PC-3 (cell line): ENCODE measurements around the gene GSX1.

Experiments
- CTCF ChIP-seq: fragments of 300-600 bp; sonication (generic); conservative IDR thresholded peaks from 2 replicates; pipeline ENCODE4 v1.5.1; 2017; ENCODE audit warnings: antibody characterized with exemption, low read depth, mild to moderate bottlenecking, low read length
- EZH2 ChIP-seq: fragments of 300-600 bp; sonication (generic); IDR thresholded peaks from one replicate; pipeline ENCODE4 v1.6.1; 2017; ENCODE audit warnings: antibody characterized with exemption, mild to moderate bottlenecking, low read length; ENCODE audit not compliant: unreplicated experiment
- EZH2phosphoT487 ChIP-seq: fragments of 300-600 bp; sonication (generic); IDR thresholded peaks from 2 replicates; pipeline ENCODE4 v1.6.1; 2018; ENCODE audit warnings: mild to moderate bottlenecking, antibody characterized with exemption, low read length, borderline replicate concordance

GRCh38 chr13:27835799-27836198 is 43.5 kb downstream of the GSX1 start:
- TF ChIP-seq CTCF = no peak
- no peak for TF ChIP-seq EZH2
- no peak for TF ChIP-seq EZH2phosphoT487
